Stimulated activated CD8-positive, alpha-beta memory T cell treated with anti-CD3 and anti-CD28 coated beads, Interleukin-4, amount 100 ng/mL, for 4 hours (primary cell): ENCODE measurements around the gene HSD17B14.
"Not testable (repeated sequence)": the region's sequence is repeated elsewhere in the genome, so short reads cannot be mapped to it uniquely, and the experiment has no call there.

Experiments used
- DNase-seq, 2 donors: peaks; one replicate each; pipeline ENCODE4 v3.0.0-alpha.2; 2020; ENCODE audit warnings: low read depth in 2 of 2, low spot score in 1 of 2

Gene HSD17B14

GRCh38 chr19:48768171-48768753 is 68.0 kb downstream of the HSD17B14 start:
- not testable (repeated sequence) for DNase-seq

DNA sequence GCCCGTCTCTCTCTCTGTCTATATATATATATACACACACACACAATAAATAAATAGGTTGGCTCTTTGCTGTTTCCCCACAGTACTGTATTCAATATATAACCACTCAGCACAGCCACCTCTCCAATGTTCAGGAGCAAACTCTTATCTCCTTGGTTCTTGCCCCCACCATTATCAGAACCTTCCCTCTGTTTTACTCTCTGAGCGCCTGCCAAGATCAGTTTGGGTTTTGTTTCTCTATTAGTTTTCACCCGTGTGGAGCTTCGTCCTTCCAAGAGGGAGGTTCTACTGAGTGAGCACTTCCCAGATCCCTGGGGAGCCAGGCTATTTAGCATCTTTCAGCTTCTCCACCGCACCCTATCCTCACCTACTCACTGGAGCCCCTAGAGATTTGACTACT is 70.5 kb downstream of the HSD17B14 start:
- not testable (repeated sequence) for DNase-seq
